ENCODE results near the gene SCEL. TPM values are rescaled to one million over a fixed set of nuclear protein-coding genes. Genes with fewer than 3 reads are reported as not detected.

The SCEL gene
- polyA plus RNA-seq, 2 of the 4 experiments (the other 2 are of a cell fraction) = 0.06 to 1.4 TPM

DNA sequence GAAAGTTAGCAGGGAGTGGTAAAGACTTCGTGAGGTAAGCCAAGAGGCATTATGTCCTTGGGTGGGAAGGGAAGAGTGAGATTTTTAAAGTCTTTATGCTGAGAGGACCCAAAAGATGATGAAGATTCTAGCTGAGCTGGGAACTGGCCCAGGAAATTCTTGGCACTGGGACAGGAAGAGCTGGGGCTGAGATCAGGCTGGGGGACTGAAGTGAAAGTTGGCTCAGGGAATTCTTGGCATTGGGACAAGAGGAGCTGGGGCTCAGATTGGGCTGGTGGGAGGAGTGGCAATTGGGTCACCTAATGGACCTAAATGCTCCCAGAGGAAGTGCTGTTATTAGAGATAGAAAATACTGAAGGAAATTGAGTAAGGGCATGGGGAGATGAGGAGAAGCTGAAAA, 8.8 kb downstream of the SCEL start (continued):
- no peak for TF ChIP-seq MAZ (IDR thresholded peaks at IDR 0.05; ENCODE audit: borderline replicate concordance, low read depth, low read length)
- no peak for TF ChIP-seq EHF (CRISPR knock-in tag; IDR thresholded peaks at IDR 0.05)

DNA sequence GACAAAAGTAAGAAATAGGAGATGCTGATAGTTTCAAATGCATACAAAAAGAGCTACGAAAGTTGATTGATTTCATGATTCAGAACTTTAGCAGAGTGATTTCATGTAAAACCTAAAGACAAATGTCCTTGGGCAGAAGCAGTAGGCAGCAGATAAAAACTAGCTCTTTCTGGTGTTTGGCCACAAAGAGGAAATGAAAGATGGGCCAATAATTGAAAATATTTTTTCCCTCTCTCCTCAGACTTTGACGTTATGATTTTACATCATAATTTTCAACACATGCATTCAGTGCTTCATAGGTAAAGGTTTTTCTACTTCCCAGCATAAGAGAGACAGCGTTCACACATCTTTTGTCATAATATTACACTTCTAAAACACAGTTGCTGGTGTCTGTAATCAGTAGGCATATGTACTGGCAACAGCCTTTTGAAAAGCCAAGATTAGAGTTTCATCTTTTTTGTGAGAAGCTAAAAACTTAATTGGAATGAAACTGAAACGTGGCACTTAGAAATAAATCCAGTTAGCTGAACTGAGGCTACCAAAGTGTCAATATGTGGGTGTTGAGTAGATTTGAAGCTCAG, 9.3 kb downstream of the SCEL start:
- TF ChIP-seq, protein P1, sequence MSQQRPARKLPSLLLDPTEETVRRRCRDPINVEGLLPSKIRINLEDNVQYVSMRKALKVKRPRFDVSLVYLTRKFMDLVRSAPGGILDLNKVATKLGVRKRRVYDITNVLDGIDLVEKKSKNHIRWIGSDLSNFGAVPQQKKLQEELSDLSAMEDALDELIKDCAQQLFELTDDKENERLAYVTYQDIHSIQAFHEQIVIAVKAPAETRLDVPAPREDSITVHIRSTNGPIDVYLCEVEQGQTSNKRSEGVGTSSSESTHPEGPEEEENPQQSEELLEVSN (IDR thresholded peaks at IDR 0.05; ENCODE audit: borderline replicate concordance, low read depth) = no peak
- TF ChIP-seq, protein P2, sequence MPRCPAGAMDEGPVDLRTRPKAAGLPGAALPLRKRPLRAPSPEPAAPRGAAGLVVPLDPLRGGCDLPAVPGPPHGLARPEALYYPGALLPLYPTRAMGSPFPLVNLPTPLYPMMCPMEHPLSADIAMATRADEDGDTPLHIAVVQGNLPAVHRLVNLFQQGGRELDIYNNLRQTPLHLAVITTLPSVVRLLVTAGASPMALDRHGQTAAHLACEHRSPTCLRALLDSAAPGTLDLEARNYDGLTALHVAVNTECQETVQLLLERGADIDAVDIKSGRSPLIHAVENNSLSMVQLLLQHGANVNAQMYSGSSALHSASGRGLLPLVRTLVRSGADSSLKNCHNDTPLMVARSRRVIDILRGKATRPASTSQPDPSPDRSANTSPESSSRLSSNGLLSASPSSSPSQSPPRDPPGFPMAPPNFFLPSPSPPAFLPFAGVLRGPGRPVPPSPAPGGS (IDR thresholded peaks at IDR 0.05) = no peak
- no peak for TF ChIP-seq CBX8 (IDR thresholded peaks at IDR 0.05)
- TF ChIP-seq, protein P3, sequence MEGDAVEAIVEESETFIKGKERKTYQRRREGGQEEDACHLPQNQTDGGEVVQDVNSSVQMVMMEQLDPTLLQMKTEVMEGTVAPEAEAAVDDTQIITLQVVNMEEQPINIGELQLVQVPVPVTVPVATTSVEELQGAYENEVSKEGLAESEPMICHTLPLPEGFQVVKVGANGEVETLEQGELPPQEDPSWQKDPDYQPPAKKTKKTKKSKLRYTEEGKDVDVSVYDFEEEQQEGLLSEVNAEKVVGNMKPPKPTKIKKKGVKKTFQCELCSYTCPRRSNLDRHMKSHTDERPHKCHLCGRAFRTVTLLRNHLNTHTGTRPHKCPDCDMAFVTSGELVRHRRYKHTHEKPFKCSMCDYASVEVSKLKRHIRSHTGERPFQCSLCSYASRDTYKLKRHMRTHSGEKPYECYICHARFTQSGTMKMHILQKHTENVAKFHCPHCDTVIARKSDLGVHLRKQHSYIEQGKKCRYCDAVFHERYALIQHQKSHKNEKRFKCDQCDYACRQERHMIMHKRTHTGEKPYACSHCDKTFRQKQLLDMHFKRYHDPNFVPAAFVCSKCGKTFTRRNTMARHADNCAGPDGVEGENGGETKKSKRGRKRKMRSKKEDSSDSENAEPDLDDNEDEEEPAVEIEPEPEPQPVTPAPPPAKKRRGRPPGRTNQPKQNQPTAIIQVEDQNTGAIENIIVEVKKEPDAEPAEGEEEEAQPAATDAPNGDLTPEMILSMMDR (IDR thresholded peaks at IDR 0.05) = no peak
- no peak for TF ChIP-seq SREBF2 (IDR thresholded peaks at IDR 0.05)
- TF ChIP-seq MAZ (IDR thresholded peaks at IDR 0.05; ENCODE audit: borderline replicate concordance, low read depth, low read length) = no peak
- TF ChIP-seq, protein P4, sequence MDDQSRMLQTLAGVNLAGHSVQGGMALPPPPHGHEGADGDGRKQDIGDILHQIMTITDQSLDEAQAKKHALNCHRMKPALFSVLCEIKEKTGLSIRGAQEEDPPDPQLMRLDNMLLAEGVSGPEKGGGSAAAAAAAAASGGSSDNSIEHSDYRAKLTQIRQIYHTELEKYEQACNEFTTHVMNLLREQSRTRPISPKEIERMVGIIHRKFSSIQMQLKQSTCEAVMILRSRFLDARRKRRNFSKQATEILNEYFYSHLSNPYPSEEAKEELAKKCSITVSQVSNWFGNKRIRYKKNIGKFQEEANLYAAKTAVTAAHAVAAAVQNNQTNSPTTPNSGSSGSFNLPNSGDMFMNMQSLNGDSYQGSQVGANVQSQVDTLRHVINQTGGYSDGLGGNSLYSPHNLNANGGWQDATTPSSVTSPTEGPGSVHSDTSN (IDR thresholded peaks at IDR 0.05) = no peak
- TF ChIP-seq HEYL (CRISPR knock-in tag; IDR thresholded peaks at IDR 0.05) = no peak
- TF ChIP-seq EHF (CRISPR knock-in tag; IDR thresholded peaks at IDR 0.05) = no peak
- ATAC-seq (no peak), DNase-seq (ENCODE audit: low read depth in 1 of 2, low spot score in 1 of 2) (no peak), FAIRE-seq (no peak)
- H3K27ac ChIP-seq = no peak overlapping the region
- ChIA-PET POLR2A (no interaction called here), CTCF (interaction anchor here (1.0 kb wide), 1 partner anchor 66 kb away, joined by 4 read pairs; no protein-coding TSS in a partner anchor)
- no peak overlapping the region for H3K4me3 ChIP-seq
- 0 out of 3 replicates have a peak overlapping the region, but pooled peaks have one; percentile 34 for H3K4me2 ChIP-seq
- H3K4me1 ChIP-seq = peaks cover 6% of the 10 kb centered on the region; the same call in 1 of the 3 replicates
- no peaks in the 10 kb centered on the region for H3K9me3 ChIP-seq
- 56% methylated on average over 4 of the region's 4 CpGs for WGBS (ENCODE audit: missing lambda C conversion rate)

DNA sequence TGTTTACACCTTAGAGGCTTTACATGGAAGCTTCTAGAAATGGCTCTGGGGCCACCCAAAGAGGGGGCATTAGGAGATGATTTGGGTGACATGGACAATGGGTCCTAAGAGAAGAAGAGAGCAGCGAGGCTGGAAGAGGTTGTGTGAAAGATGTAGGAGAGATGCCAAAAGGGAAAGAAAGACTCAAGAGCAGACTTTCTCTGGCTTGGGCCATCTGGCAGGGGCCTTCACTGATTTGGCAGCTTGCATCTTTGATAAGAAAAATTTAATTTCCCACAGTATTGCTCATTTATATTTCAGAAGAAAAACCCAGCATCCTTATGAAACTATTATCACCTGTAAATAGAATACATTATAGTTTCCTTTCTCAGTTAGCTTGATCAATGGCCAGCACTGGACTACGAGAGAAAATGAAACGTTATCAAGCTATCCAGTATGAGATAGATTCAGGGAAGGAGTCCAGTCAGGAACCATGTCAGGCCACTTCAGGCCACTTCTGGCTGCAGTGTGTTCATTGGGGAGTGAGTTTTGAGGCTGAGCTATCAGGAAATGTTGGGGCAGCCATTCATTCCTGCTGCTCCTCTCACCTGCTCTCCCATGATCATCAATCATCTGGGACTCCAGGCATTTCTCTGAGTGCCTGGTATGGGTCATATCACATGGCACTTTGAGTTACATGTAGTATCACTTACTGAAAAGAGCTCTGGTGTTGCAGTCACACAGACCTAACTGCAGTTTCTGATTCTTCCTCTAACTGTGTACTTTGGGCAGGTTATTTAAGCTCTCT, 10.3 kb downstream of the SCEL start:
- Histone ChIP-seq H3K4me2 (no peak overlapping the region), H3K4me3 (no peak overlapping the region), H3K9me3 (no peaks in the 10 kb centered on the region), H3K4me1 (peaks cover 6% of the 10 kb centered on the region; the same call in 1 of the 3 replicates), H3K27ac (no peak overlapping the region)
- DNase-seq (ENCODE audit: low read depth in 1 of 2, low spot score in 1 of 2) = no peak
- WGBS (ENCODE audit: missing lambda C conversion rate) = 89% methylated on average over 3 of the region's 3 CpGs
- POLR2A ChIA-PET = no interaction called here
- CTCF ChIA-PET = interaction anchor here (0.7 to 1.0 kb wide), 2 partner anchors 67 to 213 kb away, joined by 4 read pairs; no protein-coding TSS in a partner anchor
- no peak for FAIRE-seq
- ATAC-seq = no peak
- no peak for TF ChIP-seq HDAC2 (IDR thresholded peaks at IDR 0.05)
- no peak for TF ChIP-seq MAZ (IDR thresholded peaks at IDR 0.05; ENCODE audit: borderline replicate concordance, low read depth, low read length)
- TF ChIP-seq, protein P4 (IDR thresholded peaks at IDR 0.05) = no peak
- no peak for TF ChIP-seq CBX8 (IDR thresholded peaks at IDR 0.05)
- TF ChIP-seq, protein P5, sequence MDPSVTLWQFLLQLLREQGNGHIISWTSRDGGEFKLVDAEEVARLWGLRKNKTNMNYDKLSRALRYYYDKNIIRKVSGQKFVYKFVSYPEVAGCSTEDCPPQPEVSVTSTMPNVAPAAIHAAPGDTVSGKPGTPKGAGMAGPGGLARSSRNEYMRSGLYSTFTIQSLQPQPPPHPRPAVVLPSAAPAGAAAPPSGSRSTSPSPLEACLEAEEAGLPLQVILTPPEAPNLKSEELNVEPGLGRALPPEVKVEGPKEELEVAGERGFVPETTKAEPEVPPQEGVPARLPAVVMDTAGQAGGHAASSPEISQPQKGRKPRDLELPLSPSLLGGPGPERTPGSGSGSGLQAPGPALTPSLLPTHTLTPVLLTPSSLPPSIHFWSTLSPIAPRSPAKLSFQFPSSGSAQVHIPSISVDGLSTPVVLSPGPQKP (IDR thresholded peaks at IDR 0.05; ENCODE audit: low read depth, low read length) = no peak
- TF ChIP-seq EHF (CRISPR knock-in tag; IDR thresholded peaks at IDR 0.05) = no peak
- no peak for TF ChIP-seq ZFP36 (IDR thresholded peaks at IDR 0.05; ENCODE audit: borderline replicate concordance, partially characterized antibody)
- no peak for TF ChIP-seq NFE2L2 (conservative IDR thresholded peaks at IDR 0.05; ENCODE audit: low read length)
- TF ChIP-seq, protein P6, sequence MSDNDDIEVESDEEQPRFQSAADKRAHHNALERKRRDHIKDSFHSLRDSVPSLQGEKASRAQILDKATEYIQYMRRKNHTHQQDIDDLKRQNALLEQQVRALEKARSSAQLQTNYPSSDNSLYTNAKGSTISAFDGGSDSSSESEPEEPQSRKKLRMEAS (IDR thresholded peaks at IDR 0.05) = no peak
